WI38 (cell line): Measurements from ENCODE around the gene WNT5B.

ENCODE experiments used
- H3K4me3 ChIP-seq: 2 replicates; pipeline ENCODE4 v1.5.1; 2011; ENCODE audit warnings: low read depth, mild to moderate bottlenecking, control low read depth, low read length
- TF ChIP-seq, protein P1 (sequence below): IDR thresholded peaks from 2 replicates; pipeline ENCODE4 v1.5.1; 2012; ENCODE audit warnings: low read depth, mild to moderate bottlenecking, control low read depth, low read length

Gene WNT5B

DNA sequence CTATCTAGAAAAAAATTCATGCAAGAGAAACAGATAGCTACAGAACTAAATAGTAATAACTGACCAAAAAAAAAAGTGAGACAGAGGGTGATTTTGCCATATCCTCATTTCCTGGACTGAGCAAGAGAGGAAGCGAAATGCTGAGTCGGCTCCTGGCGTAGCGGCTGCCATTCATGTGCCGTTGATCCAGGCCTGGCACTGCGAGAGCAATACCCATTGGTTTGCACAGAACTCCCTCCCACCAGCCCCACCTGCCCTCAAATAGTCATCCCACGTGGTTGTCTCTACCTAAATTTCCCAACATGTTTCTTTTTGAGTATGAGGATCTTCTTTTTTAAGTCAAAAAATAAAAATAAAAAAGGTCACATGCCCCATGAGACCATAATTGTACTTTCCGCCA, 9.4 kb upstream of the WNT5B start:
- TF ChIP-seq, protein P1, sequence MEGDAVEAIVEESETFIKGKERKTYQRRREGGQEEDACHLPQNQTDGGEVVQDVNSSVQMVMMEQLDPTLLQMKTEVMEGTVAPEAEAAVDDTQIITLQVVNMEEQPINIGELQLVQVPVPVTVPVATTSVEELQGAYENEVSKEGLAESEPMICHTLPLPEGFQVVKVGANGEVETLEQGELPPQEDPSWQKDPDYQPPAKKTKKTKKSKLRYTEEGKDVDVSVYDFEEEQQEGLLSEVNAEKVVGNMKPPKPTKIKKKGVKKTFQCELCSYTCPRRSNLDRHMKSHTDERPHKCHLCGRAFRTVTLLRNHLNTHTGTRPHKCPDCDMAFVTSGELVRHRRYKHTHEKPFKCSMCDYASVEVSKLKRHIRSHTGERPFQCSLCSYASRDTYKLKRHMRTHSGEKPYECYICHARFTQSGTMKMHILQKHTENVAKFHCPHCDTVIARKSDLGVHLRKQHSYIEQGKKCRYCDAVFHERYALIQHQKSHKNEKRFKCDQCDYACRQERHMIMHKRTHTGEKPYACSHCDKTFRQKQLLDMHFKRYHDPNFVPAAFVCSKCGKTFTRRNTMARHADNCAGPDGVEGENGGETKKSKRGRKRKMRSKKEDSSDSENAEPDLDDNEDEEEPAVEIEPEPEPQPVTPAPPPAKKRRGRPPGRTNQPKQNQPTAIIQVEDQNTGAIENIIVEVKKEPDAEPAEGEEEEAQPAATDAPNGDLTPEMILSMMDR: no peak

GRCh38 chr12:1620092-1620491, 8.9 kb upstream of the WNT5B start:
- TF ChIP-seq, protein P1: no peak
- no peak overlapping the region for H3K4me3 ChIP-seq

More for the DNA sequence above, 9.4 kb upstream of the WNT5B start:
- no peak overlapping the region for H3K4me3 ChIP-seq

- no peak overlapping the region for H3K4me3 ChIP-seq
- TF ChIP-seq, protein P1: no peak
Measured at GRCh38 chr12:1622406-1622805, 6.6 kb upstream of the WNT5B start.

DNA sequence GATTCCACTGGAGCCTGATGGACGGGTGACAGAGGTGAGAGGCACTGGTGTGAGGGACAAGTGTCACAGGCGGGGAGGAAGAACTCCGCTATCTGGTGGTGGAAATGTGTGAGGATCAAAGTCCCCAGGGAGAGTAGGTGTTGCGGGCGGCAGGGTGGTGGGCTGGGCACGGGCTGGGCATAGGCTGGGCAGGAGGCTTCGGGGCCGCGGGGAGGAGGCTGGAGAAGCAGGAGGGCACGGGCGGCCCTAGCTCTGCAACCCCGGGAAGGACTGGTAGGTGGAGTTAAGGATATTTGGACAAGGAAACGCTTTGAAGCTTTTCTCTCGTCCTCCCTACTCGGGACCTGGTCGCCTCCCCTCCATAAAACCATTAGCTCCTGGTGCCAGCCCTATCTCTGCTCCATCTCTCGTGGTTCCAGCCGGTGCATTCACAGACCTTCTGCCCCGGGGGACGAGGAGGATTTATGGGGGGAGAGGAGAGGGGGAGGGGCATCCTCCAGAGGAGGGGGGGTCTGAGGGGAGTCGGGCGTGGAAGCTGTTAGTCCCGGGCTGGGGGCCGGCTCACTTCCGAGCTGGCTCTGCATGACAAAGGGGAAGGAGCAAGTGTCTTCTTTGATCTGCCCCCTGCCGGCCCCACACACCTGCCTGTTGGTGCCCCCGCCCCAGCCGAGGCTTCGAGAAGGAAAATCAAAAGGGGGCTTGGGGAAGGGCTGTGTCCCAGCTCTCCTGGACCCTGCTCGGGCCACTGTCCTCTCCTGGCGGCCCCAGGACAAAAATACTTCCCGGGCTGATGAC, 504 bp downstream of the WNT5B start:
- TF ChIP-seq, protein P1: no peak
- H3K4me3 ChIP-seq: no peak overlapping the region

- TF ChIP-seq, protein P1: no peak
- H3K4me3 ChIP-seq: no peak overlapping the region
Measured at GRCh38 chr12:1630133-1630826, 1.2 kb downstream of the WNT5B start.

DNA sequence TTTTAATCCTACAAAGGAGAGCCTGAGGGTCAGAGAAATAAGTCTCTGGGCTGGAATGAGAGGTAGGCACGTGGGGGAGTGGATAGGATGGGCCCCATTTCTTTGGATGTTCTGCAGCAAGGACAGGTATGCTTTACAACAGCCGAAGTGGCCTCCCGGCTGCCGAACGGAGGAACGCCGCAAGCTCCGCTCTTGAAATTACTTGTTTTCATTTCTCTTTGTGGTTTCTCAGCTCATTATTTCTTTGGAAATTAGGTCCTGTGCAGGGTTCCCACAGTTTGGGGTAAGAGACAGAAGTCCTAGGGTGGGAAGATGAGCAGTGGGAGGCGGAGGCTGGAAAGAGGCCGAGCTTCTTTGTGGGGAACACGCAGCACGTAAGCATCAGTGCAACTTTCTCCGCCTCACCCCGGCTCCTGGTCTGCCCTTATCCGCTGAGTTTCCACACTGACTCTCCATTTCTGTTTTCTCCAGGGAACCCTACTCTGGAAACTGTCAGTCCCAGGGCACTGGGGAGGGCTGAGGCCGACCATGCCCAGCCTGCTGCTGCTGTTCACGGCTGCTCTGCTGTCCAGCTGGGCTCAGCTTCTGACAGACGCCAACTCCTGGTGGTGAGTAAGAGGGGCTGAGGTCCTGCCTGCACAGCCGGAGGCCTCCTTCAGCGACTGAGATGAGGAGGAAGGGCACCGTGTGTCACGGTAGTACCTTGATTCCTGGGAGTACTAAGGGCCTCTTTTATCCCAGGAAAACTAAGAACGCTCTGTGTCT, 2.0 kb downstream of the WNT5B start:
- H3K4me3 ChIP-seq: no peak overlapping the region
- TF ChIP-seq, protein P1: no peak
